Pancreas (tissue), 10 donors: Measurements from ENCODE around the gene MRPS18A. TPM values are rescaled to one million over a fixed set of nuclear protein-coding genes. Genes with fewer than 3 reads are reported as not detected.
"Not testable (repeated sequence)": the region's sequence is repeated elsewhere in the genome, so short reads cannot be mapped to it uniquely, and the experiment has no call there.

Experiments used
- ATAC-seq, 4 donors: fragments of 200-7000 bp; cut with Tn5 transposase; one replicate each; pipeline versions ENCODE4 v1.8.0 to v1.9.1; 2020; ENCODE audit warnings: mild to moderate bottlenecking in 4 of 4, moderate library complexity in 4 of 4
- DNase-seq, 6 donors: peaks; one replicate each; pipeline ENCODE4 v3.0.0-alpha.2; 2020
- FAIRE-seq: peaks from 2 replicates; lab custom pipeline; 2012; peaks lifted over from hg19 to GRCh38; lab: Jason Lieb, UNC
- H3K27ac ChIP-seq, 4 donors: fragments of 200-600 bp; sonication (generic); 1 replicate in 3 of 4; 2 replicates in 1 of 4; pipeline versions ENCODE4 v1.5.0 to v1.8.0; 2020
- H3K27me3 ChIP-seq, 4 donors: fragments of 200-600 bp; one replicate each; pipeline ENCODE4 v1.8.0; 2021
- H3K36me3 ChIP-seq, 3 donors: fragments of 200-600 bp; sonication (generic) in 1 of 3; one replicate each; pipeline versions ENCODE4 v1.5.0 to v1.8.0; 2020 to 2021
- H3K4me1 ChIP-seq, 3 donors: fragments of 200-600 bp; one replicate each; pipeline ENCODE4 v1.8.0; 2021
- H3K4me3 ChIP-seq, 4 donors: fragments of 200-600 bp; sonication (generic) in 2 of 4; one replicate each; pipeline versions ENCODE4 v1.5.0 to v1.8.0; 2020 to 2021
- H3K9me3 ChIP-seq, 4 donors: fragments of 200-600 bp; one replicate each; pipeline ENCODE4 v1.8.0; 2021
- CTCF ChIP-seq, 4 donors: fragments of 200-600 bp; sonication (generic) in 3 of 4; IDR thresholded peaks; one replicate each; pipeline versions ENCODE4 v1.5.0 to v1.8.0; 2021; ENCODE audit warnings: antibody characterized with exemption in 4 of 4
- WGBS, 2 donors: extraction: QIAGEN DNeasy Blood & Tissue Kit; methylation state at CpG; one replicate each; pipeline ENCODE4 v1.1.7; 2013; 5-methylcytosine and 5-hydroxymethylcytosine counted together
- intact Hi-C, 3 donors: fragments of 100-400 bp; cut with DNase I; formaldehyde crosslinking; loops; one replicate each; pipeline versions ENCODE4 v1.11.1 to v1.14.2; 2022
- polyA plus RNA-seq, 2 donors: library from polyadenylated mRNA; stranded (reverse); fragments of 200-250 nt; gene quantifications; one replicate each; pipeline ENCODE4 v1.2.3, GENCODE V29; 2013
- total RNA-seq, 6 donors: library from RNA; stranded (reverse); fragmentation: NEBNext Ultra II Directional in 4 of 6; extraction: Animal tissue kit (Norgen Biotek cat#: 25700) in 4 of 6; gene quantifications; one replicate each; pipeline versions ENCODE4 v1.2.1 to v1.2.4, GENCODE V29; 2021 to 2023
- donor health status: healthy with polysubstance abuse.
- donor health status: DM: no; HTN: no; CAD: no; lungs with moderate emphysema.
- donor health status: DM: no; HTN: no; CAD: no.
- donor health status: control.
- donor health status: control.
- donor health status: Bipolar disorder and iron deficiency.
- donor health status: DM: yes; HTN: yes; CAD: no.
- donor health status: DM: no; HTN: no; CAD: no.
- donor health status: DM: no; HTN: no; CAD: no.
- donor health status: DM: yes; HTN: yes; CAD: no.

MRPS18A gene
- total and polyA plus RNA-seq, 8 donors: 10.9 to 24.6 (median 15.7) TPM

GRCh38 chr6:43702171-43702533, 14.6 kb upstream of the MRPS18A start:
- TF ChIP-seq CTCF (IDR thresholded peaks at IDR 0.05): no peak
- no peak for ATAC-seq

GRCh38 chr6:43700939-43701560, 13.5 kb upstream of the MRPS18A start:
- FAIRE-seq, H3K36me3 ChIP-seq, H3K27ac ChIP-seq, H3K27me3 ChIP-seq, H3K4me3 ChIP-seq, DNase-seq, ATAC-seq, intact Hi-C loops, H3K9me3 ChIP-seq: not testable (repeated sequence)
- 72 to 81% methylated on average over 10 of the region's 10 CpGs for WGBS, 2 donors
- peaks cover 5 to 31% (median 31%) of the 10 kb centered on the region in 3 donors for H3K4me1 ChIP-seq

More at GRCh38 chr6:43702171-43702533, 14.6 kb upstream of the MRPS18A start:
- Histone ChIP-seq H3K4me1 (peaks cover 5 to 31% (median 31%) of the 10 kb centered on the region in 3 donors), H3K9me3 (no peaks in the 10 kb centered on the region), H3K27ac (peak overlapping the region; percentile 29 to 76 (median 60)), H3K27me3 (no peaks in the 10 kb centered on the region), H3K36me3 (no peaks in the 10 kb centered on the region), H3K4me3 (no peak overlapping the region)
- FAIRE-seq (no peak), DNase-seq (no peak)
- intact Hi-C loops: no loop called here
- 24 to 30% methylated on average over 2 of the region's 2 CpGs for WGBS, 2 donors

GRCh38 chr6:43699564-43700186, 12.1 kb upstream of the MRPS18A start:
- DNase-seq: no peak

GRCh38 chr6:43698584-43699349, 11.2 kb upstream of the MRPS18A start:
- Histone ChIP-seq H3K36me3 (no peaks in the 10 kb centered on the region), H3K9me3 (no peaks in the 10 kb centered on the region), H3K4me1 (peaks cover 5 to 22% (median 13%) of the 10 kb centered on the region in 3 donors), H3K4me3 (no peak overlapping the region), H3K27me3 (no peaks in the 10 kb centered on the region), H3K27ac (peak overlapping the region; percentile 3 to 76 (median 46))
- peak; percentile 18 to 41 (median 32) for ATAC-seq
- intact Hi-C loops: no loop called here
- peak in 3 of 6 donors; percentile 45 to 61 (median 45) for DNase-seq
- FAIRE-seq: no peak
- WGBS, 2 donors: 15 to 17% methylated on average over 8 of the region's 8 CpGs
- no peak for TF ChIP-seq CTCF (IDR thresholded peaks at IDR 0.05)

More at GRCh38 chr6:43699564-43700186, 12.1 kb upstream of the MRPS18A start:
- Histone ChIP-seq H3K27ac (peak overlapping the region in 3 of 4 donors; percentile 22 to 76 (median 71)), H3K4me1 (peaks cover 5 to 22% (median 22%) of the 10 kb centered on the region in 3 donors), H3K27me3 (no peaks in the 10 kb centered on the region), H3K36me3 (no peaks in the 10 kb centered on the region), H3K9me3 (no peaks in the 10 kb centered on the region), H3K4me3 (no peak overlapping the region)
- FAIRE-seq (no peak), ATAC-seq (peak in 2 of 4 donors; percentile 24 to 27)
- no peak for TF ChIP-seq CTCF (IDR thresholded peaks at IDR 0.05)
- WGBS, 2 donors: 29 to 42% methylated on average over 7 of the region's 7 CpGs
- intact Hi-C loops: no loop called here

- intact Hi-C loops: no loop called here
These were observed 9.8 kb upstream of the MRPS18A start for GRCh38 chr6:43697421-43697820.

More at GRCh38 chr6:43697421-43697820, 9.8 kb upstream of the MRPS18A start:
- Histone ChIP-seq H3K9me3 (no peaks in the 10 kb centered on the region), H3K36me3 (no peaks in the 10 kb centered on the region), H3K27me3 (no peaks in the 10 kb centered on the region), H3K4me3 (no peak overlapping the region), H3K27ac (no peak overlapping the region), H3K4me1 (peaks cover 0 to 16% (median 12%) of the 10 kb centered on the region in 3 donors)
- WGBS, 2 donors: 81 to 99% methylated on average over 3 of the region's 3 CpGs
- DNase-seq: no peak
- ATAC-seq: no peak
- no peak for TF ChIP-seq CTCF (IDR thresholded peaks at IDR 0.05)
- no peak for FAIRE-seq
